ENCODE data around the gene TUBB4A.
"Not testable (repeated sequence)": the region's sequence is repeated elsewhere in the genome, so short reads cannot be mapped to it uniquely, and the experiment has no call there.

The TUBB4A gene

GRCh38 chr19:6501740-6502648 is at the start of gene TUBB4A:
TUBB4A (minus strand) TSS chr19:6502309; CDS start chr19:6502212, 97 bp downstream.
- no peak for DNase-seq

DNA sequence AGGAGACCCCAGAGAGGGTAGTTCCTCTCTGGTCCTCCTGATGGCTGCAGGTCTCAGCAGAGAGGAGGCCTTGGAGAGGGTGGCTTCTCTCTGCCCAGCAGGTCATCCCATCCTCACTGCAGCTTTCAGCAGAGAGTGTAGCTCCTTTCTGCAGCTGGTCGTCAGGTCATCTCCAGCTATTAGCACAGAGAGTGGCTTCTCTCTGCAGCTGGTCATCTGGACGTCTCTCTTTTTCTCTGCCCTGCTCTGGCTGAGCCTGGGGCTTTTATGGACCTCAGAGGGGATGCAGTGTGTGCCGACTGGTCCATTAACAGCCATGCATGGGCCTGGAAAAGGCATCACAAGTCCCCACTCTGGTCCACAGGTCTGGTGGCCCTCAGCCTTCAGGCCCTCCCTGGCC is 49.0 kb upstream of the TUBB4A start:
- no peak for DNase-seq

DNA sequence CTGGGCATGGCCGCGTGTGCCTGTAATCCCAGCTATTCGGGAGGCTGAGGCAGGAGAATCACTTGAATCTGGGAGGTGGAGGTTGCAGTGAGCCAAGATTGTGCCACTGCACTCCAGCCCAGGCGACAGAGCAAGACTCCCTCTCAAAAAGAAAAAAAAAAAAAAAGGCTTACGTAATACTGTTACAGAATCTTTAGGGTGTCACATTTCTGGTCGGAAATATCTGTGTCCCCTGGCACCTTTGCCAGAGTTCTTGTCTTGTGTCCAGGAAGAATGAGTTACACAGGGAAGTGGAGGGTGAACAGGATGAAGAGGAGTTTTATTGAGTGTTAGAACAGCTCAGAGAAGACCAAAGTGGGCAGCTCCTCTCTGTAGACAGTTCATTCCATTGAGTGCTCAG is 48.6 kb upstream of the TUBB4A start:
- not testable (repeated sequence) for DNase-seq

- DNase-seq, result no peak
These were observed 41.8 kb upstream of the TUBB4A start for GRCh38 chr19:6543866-6544347.

GRCh38 chr19:6540918-6541689 is 39.0 kb upstream of the TUBB4A start:
- DNase-seq, result no peak

DNA sequence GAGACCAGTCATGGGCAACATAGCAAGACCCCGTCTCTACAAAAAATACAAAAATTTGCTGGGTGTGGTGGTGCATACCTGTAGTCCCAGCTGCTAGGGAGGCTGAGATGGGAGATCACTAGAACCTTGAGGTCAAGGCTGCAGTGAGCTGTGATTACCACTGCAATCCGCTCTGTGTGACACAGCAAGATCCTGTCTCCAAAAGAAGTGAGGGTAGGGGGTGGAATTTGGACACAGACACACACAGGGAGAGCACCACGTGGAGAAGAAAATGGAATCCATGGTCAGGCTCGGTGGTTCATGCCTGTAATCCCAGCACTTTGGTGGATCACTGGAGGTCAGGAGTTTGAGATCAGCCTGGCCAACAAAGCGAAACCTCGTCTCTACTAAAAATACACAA is 37.4 kb upstream of the TUBB4A start:
- DNase-seq, result no peak

- no peak for DNase-seq
These were observed 33.5 kb upstream of the TUBB4A start for GRCh38 chr19:6535558-6536137.

- no peak for DNase-seq
These were observed 32.5 kb upstream of the TUBB4A start for GRCh38 chr19:6534451-6535093.

DNA sequence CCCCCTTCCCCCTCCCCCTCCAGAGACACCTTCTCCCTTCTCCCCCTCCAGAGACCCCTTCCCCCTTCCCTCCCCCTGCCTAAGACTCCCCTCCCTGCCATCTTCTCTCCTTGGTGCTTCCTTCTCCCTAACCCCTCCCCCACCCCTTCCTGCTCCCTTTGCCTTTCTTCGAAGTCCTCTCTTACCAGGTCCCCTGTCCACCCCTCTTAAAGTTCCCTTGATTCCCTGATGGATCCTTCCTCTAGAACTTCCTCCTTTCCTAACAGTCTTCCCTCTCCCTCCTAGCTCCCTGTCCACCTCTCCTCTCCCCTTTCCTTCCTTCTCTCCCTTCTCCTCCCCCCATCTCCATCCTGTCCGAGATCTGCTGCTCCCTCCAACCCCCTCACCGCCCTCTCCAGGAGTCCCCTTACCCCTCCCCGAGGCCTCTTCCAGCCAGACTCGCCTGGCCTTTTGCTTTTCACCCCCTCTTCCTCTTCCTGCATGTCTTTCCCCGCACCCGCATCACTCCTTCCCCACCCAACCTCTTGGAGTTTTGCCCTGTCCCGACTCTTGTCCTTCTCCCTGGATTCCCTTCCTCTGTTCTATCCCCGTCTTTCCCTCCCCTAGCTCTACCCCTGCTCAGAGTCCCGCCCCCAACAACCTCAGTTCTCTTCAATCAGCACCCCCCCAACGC is 31.8 kb upstream of the TUBB4A start:
- DNase-seq, result no peak

- DNase-seq, result no peak
These were observed 30.9 kb upstream of the TUBB4A start for GRCh38 chr19:6533000-6533328.

DNA sequence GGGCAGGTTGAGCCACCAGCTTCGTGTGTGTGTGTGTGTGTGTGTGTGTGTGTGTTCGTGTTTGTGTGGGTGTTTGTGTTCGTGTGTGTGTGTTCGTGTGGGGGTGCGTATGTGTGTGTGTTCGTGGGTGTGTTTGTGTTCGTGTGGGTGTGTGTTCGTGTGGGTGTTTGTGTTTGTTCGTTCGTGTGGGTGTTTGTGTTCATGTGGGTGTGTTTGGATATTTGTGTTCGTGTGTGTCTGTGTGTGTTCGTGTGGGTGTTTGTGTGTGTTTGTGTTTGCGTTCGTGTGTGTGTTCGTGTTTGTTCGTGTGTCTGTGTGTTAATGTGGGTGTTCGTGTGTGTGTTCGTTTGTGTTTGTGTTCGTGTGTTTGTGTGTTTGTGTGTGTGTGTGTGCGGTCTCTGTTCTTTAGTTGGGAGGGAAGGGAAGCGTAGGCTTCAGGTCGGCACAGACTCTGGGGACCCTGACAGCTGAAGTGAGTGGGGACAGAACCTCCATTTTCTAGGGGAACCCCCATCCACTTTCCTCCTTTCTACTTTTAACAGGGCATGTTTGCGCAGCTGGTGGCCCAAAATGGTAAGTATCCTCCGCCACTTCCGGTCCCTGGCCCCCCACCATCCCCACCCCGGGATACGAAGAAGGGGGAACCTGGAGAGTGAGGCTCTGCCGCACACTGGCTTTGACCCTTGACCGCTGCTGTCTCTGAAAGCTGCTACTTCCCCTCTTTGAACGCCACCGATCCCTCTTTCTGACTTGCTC is 30.3 kb upstream of the TUBB4A start:
- no peak for DNase-seq

DNA sequence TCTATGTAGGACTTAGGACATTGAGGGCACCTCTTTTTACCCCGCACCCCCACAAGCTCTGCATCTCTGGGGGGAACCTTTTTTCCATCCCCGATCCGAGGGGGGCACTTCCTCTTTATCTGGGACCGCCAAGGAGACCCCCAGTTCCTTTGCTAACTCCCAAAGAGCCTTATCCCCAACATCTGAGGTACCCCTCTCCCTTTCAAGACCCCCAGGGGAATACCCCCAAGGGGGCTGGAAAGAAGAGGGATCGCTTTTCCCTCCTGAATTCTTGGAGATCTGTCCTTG is 29.8 kb upstream of the TUBB4A start:
- DNase-seq, result no peak

DNA sequence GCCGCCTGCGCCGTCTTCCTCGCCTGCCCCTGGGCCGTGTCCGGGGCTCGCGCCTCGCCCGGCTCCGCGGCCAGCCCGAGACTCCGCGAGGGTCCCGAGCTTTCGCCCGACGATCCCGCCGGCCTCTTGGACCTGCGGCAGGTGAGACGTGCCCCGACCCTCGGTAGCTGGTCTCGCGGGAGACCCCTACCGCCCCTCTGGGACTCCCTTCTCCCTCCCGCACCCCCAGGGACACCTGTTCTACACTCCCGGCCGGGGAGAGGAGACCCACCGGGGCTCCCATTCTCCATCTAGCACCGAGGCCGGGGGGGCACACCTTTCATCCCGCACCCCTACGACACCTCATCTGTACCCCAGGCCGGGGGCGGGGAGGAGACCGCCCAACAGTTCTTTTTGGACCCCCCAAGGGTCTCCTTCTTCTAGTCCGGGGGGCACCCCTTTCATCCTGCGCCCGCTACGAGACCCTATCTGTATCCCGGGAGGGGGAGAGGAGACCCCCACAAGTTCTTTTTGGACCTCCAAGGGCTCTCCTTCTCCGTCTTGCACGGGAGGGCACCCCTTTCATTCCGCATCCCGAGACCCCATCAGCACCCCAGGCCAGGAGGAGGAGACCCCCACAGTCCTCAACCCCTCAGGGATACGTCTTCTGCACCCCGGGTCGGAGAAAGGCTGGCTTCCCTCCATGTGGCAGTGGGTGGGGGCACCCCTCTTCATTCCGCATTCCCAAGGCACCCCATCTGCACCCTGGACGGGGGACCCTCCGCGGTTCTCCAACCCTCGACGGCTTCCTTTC is 29.2 kb upstream of the TUBB4A start:
- no peak for DNase-seq

DNA sequence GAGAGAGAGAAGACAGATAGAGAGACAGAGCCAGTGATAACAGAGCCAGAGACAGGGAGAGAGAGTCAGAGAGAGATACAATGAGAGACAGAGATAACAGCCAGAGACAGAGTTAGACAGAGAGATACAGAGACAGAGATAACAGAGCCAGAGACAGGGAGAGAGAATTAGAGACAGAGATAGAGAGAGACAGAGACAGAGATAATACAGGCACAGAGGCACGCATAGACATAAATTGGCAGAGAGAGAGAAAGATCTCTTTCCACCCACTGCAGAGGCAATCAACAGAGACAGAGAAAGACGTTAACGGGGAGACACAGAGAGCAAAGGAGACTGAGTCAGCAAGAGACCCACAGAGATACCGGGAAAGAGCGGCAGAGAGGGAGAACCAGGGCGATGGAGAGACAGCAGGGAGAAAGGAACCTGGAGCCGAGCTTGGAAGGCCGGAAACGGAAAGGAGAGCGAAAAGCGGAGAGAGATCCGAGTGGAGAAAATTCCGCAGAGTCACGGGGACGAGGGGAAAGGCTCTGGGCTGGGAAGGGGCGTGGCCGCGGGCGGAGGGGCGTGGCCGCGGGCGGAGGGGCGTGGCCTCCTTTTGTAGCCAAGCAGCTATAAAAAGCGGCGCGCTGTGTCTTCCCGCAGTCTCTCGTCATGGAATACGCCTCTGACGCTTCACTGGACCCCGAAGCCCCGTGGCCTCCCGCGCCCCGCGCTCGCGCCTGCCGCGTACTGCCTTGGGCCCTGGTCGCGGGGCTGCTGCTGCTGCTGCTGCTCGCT is 28.5 kb upstream of the TUBB4A start, which contains the start of gene TNFSF9:
Gene TNFSF9 (plus strand): TSS at position 641 of the 777 bp plus-strand sequence. CDS start 11 bp downstream, at position 652.
- no peak for DNase-seq

- no peak for DNase-seq
These were observed 27.9 kb upstream of the TUBB4A start for GRCh38 chr19:6529937-6530385.

DNA sequence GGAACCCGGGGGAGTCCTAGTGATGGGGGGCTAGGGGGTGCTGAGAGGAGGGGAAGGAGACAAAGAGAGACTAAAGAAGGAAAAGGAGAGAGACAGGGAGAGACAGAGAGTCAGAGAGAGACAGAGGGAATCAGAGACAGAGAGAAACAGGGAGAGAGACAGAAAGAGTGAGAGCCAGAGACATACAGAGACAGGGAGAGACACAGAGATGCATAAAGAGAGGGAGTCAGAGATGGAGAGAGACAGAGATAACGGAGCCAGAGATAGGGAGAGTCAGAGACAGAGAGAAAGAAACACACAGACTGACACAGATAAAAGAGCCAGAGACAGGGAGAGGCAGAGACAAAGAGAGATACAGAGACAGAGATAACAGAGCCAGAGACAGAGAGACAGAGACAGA is 27.2 kb upstream of the TUBB4A start:
- DNase-seq, result no peak

- DNase-seq, result no peak
These were observed 26.5 kb upstream of the TUBB4A start for GRCh38 chr19:6528544-6529121.

GRCh38 chr19:6527893-6528543 is 25.9 kb upstream of the TUBB4A start:
- DNase-seq, result no peak

DNA sequence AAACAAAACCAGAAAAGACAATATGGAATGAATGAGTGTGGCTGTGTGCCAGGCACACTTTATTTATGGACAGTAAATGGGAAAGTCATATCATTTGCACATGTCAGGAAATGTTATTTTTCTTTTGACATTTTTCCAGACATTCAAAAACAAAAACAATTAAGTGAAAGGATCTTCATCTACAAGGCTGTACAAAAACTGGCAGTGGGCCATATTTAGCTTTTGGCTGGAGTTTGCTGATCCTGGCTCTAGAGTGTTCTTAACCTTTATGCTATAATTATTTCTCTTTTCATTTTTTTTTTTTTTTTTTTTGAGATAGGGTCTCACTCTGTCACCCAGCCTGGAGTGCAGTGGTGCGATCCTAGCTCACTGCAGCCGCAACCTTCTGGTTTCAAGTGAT is 22.2 kb upstream of the TUBB4A start:
- DNase-seq, result no peak
